H1 (cell line): ENCODE results near the gene ELAVL1. TPM values are rescaled to one million over a fixed set of nuclear protein-coding genes. Genes with fewer than 3 reads are reported as not detected.
A peak's percentile ranks its signal among the peaks of the same experiment; 100 is the strongest.

Experiments
- ATF2 ChIP-seq: IDR thresholded peaks from 2 replicates; pipeline ENCODE4 v1.6.1; 2012; ENCODE audit warnings: low read length, inconsistent platforms
- BACH1 ChIP-seq: IDR thresholded peaks from 2 replicates; pipeline ENCODE4 v1.6.1; 2012; ENCODE audit warnings: low read length, improper control_type of control experiment
- BCL11A ChIP-seq, 2 experiments: IDR thresholded peaks; one replicate each; pipeline ENCODE4 v1.6.1; 2011; ENCODE audit warnings: low read depth in 2 of 2, low read length in 2 of 2, mild to moderate bottlenecking in 2 of 2
- BRCA1 ChIP-seq: IDR thresholded peaks from 2 replicates; pipeline ENCODE4 v1.6.1; 2012; ENCODE audit warnings: low read depth, low read length, improper control_type of control experiment
- CBX5 ChIP-seq: fragments of 300-800, 300-1000 bp; sonication (generic); IDR thresholded peaks from 2 replicates; pipeline ENCODE4 v1.7.1; 2016; ENCODE audit warnings: antibody characterized with exemption, low read length, low read depth
- E2F6 ChIP-seq: IDR thresholded peaks from 2 replicates; pipeline ENCODE4 v1.6.1; 2012; ENCODE audit warnings: inconsistent platforms
- EGR1 ChIP-seq: IDR thresholded peaks from 2 replicates; pipeline ENCODE4 v1.6.1; 2011; ENCODE audit warnings: low read depth, low read length, borderline replicate concordance
- EP300 ChIP-seq, 2 experiments: IDR thresholded peaks; 1 replicate in 1 of 2; 2 replicates in 1 of 2; pipeline ENCODE4 v1.6.1; 2011 to 2012; ENCODE audit warnings: low read depth in 2 of 2, low read length in 2 of 2, mild to moderate bottlenecking in 2 of 2, borderline replicate concordance in 1 of 2, inconsistent platforms in 1 of 2, moderate library complexity in 1 of 2
- JUN ChIP-seq: IDR thresholded peaks from 2 replicates; pipeline ENCODE4 v1.6.1; 2011; ENCODE audit warnings: low read depth, mild to moderate bottlenecking, improper control_type of control experiment, low read length
- JUND ChIP-seq: IDR thresholded peaks from 2 replicates; pipeline ENCODE4 v1.6.1; 2011; ENCODE audit warnings: mild to moderate bottlenecking, improper control_type of control experiment, low read length
- KDM4A ChIP-seq: IDR thresholded peaks from one replicate; pipeline ENCODE4 v1.7.1; 2012; ENCODE audit warnings: low read depth, mild to moderate bottlenecking, moderate library complexity, low read length, inconsistent platforms; ENCODE audit not compliant: severe bottlenecking
- MAFK ChIP-seq: IDR thresholded peaks from 2 replicates; pipeline ENCODE4 v1.6.1; 2012; ENCODE audit warnings: low read depth, mild to moderate bottlenecking, improper control_type of control experiment, low read length
- POLR2A ChIP-seq, 2 experiments: IDR thresholded peaks; 1 replicate in 1 of 2; 2 replicates in 1 of 2; pipeline ENCODE4 v1.6.1; 2011; ENCODE audit warnings: low read depth in 2 of 2, low read length in 2 of 2, mild to moderate bottlenecking in 2 of 2; ENCODE audit errors: control extremely low read depth in 1 of 2
- RAD21 ChIP-seq, 2 experiments: IDR thresholded peaks in 1 of 2; conservative IDR thresholded peaks in 1 of 2; 2 replicates each; pipeline ENCODE4 v1.6.1; 2011; ENCODE audit warnings: low read depth in 2 of 2, low read length in 2 of 2, improper control_type of control experiment in 1 of 2, inconsistent platforms in 1 of 2, mild to moderate bottlenecking in 1 of 2, moderate library complexity in 1 of 2
- RBBP5 ChIP-seq: IDR thresholded peaks from 2 replicates; pipeline ENCODE4 v1.7.1; 2012; ENCODE audit warnings: low read depth, mild to moderate bottlenecking, inconsistent platforms, low read length, moderate library complexity, borderline replicate concordance
- SAP30 ChIP-seq: fragments of 300-600 bp; sonication (generic); IDR thresholded peaks from 2 replicates; pipeline ENCODE4 v1.7.1; 2012; ENCODE audit warnings: low read length, moderate library complexity, mild to moderate bottlenecking, inconsistent platforms; ENCODE audit not compliant: insufficient read depth, insufficient replicate concordance
- SP1 ChIP-seq: IDR thresholded peaks from 2 replicates; pipeline ENCODE4 v1.6.1; 2011; ENCODE audit warnings: low read depth, low read length
- SRF ChIP-seq: IDR thresholded peaks from 2 replicates; pipeline ENCODE4 v1.6.1; 2011; ENCODE audit warnings: mild to moderate bottlenecking, low read depth, low read length, moderate library complexity
- TAF7 ChIP-seq: optimal IDR thresholded peaks from 2 replicates; pipeline ENCODE3; 2011; ENCODE audit warnings: low read depth, mild to moderate bottlenecking, inconsistent platforms, low read length, moderate library complexity, borderline replicate concordance
- TCF12 ChIP-seq: IDR thresholded peaks from 2 replicates; pipeline ENCODE4 v1.6.1; 2011; ENCODE audit warnings: low read depth, mild to moderate bottlenecking, low read length
- TEAD4 ChIP-seq: IDR thresholded peaks from 2 replicates; pipeline ENCODE4 v1.6.1; 2012; ENCODE audit warnings: low read depth, low read length, inconsistent platforms, mixed read lengths
- ZNF274 ChIP-seq: IDR thresholded peaks from 2 replicates; pipeline ENCODE4 v1.7.0; 2012; ENCODE audit warnings: low read length, borderline replicate concordance; ENCODE audit errors: extremely low read depth
- polyA plus RNA-seq, 7 experiments: library from polyadenylated mRNA; depleted of rRNA in 3 of 7; stranded (reverse) in 5 of 7; unstranded in 2 of 7; fragments of >200 nt in 5 of 7; fragments of 200-250 nt in 2 of 7; gene quantifications; 1 replicate in 5 of 7; 2 replicates in 1 of 7; 4 replicates in 1 of 7; pipeline versions ENCODE4 v1.2.1 to v1.2.3, GENCODE V29; 2011 to 2013; ENCODE audit warnings: missing spikeins in 2 of 7, mixed read lengths in 2 of 7
- total RNA-seq: library from RNA; stranded (reverse); fragmentation: NEBNext Ultra II Directional; extraction: Animal tissue kit (Norgen Biotek cat#: 25700); gene quantifications from 2 replicates; pipeline ENCODE4 v1.2.1, GENCODE V29; 2021

ELAVL1 gene
- total and polyA plus RNA-seq, 2 of the 8 experiments (the other 6 are each of a cell fraction or from before 2014, with no cell fraction given), result 56.7 to 163 TPM

- peak; percentile 57; the same call in 1 of the 2 replicates for TF ChIP-seq RBBP5
- TF ChIP-seq JUN, result no peak
- TF ChIP-seq EGR1, result no peak
- no peak for TF ChIP-seq BCL11A (IDR thresholded peaks at IDR 0.05; ENCODE audit: low read depth in 2 of 2, low read length in 2 of 2)
- TF ChIP-seq TEAD4, result no peak
- no peak for TF ChIP-seq SAP30
- TF ChIP-seq EP300 (IDR thresholded peaks at IDR 0.05; ENCODE audit: borderline replicate concordance in 1 of 2, low read depth in 2 of 2, low read length in 2 of 2), result no peak
- TF ChIP-seq ZNF274, result no peak
- TF ChIP-seq MAFK, result no peak
- TF ChIP-seq CBX5, result no peak
- no peak for TF ChIP-seq BACH1
- TF ChIP-seq RAD21 (IDR thresholded peaks at IDR 0.05 in 1 of 2, conservative IDR thresholded peaks at IDR 0.05 in 1 of 2; ENCODE audit: low read depth in 2 of 2, low read length in 2 of 2), result no peak
- TF ChIP-seq SP1, result peak; percentile 73; the same call in 1 of the 2 replicates
- TF ChIP-seq JUND, result peak; percentile 63
- peak; percentile 45 for TF ChIP-seq KDM4A
- peak; percentile 95 for TF ChIP-seq ATF2
- no peak for TF ChIP-seq TCF12
- no peak for TF ChIP-seq SRF
- TF ChIP-seq E2F6, result no peak
- TF ChIP-seq POLR2A (IDR thresholded peaks at IDR 0.05; ENCODE audit: control extremely low read depth in 1 of 2, low read depth in 2 of 2, low read length in 2 of 2), result peak; percentile 80 to 87
- TF ChIP-seq BRCA1, result no peak
- TF ChIP-seq TAF7, result peak; percentile 70
These were observed at the start of gene ELAVL1 (continued) for GRCh38 chr19:8005534-8006256.
